GM18511 (cell line): Measurements from ENCODE around the gene PWWP2B.

Source experiments
- ATAC-seq: cut with Tn5 transposase; IDR thresholded peaks from one replicate; pipeline ENCODE4 v1.9.1; 2021; ENCODE audit warnings: mild to moderate bottlenecking, moderate library complexity; ENCODE audit not compliant: unreplicated experiment

Gene PWWP2B

DNA sequence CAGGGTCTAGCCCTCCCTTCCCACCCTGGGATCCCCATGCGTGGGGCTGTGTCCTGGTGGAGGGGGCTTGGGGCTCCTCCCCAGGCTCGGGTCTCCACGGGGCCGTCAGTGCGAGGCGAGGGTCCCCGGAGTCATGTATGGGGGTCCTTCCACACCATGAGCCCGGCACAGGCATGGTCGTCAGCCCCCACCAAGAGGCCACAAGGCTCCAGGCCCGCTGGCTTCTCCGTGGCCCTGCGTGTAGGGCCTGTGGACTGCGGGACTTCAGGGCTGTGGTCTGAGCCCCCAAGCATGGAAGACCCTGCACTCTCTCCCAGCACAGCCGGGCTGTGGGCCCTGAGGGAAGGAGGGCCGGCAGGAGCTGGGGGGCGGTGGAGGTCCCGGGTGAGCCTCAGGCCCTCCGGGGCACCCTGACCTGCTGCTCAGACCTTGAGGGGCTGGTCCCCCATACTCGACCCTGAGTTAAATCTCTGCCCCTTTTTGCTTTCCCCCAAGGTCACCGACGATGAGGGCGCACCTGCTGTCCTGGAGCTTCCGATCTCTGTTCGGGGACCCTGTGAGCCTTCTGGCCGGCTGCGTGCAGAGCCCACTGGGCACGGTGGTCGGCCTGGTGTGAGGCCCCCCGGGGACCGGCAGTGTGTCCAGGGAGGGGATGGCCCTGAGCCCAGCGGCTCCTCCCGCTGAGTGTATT is 19.7 kb downstream of the PWWP2B start:
- ATAC-seq: no peak

DNA sequence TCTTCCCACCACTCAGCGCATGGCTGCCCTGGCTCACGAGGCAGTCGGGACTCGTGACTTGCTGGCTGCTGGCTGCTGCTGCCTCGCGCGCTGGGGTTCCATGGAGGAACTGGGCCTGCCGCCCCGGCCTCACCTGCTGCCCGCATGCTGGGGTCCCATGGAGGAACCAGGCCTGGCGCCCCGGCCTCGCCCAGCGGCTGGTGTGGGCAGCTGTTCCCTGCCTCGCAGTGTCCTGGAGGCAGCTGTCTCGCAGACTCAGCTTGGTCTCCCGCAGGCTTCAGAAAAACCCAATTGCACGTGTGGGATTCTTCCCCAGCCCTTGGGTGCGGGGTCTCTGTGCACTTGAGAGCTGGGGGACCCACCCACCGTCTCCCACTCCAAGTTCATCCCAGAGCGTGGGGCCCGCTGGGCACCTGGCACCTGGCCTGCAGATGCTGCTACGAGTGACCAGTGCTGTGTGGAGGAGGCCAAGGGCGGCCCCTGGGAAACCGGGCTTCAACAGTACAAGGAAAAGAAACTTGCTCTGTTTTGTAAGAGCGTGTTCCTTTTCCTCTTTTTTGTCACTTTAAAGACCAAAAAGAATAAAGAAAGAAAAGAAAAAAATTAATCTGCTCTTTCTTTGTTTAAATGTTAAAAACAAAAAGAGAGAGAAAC is 20.4 kb downstream of the PWWP2B start:
- ATAC-seq: no peak

DNA sequence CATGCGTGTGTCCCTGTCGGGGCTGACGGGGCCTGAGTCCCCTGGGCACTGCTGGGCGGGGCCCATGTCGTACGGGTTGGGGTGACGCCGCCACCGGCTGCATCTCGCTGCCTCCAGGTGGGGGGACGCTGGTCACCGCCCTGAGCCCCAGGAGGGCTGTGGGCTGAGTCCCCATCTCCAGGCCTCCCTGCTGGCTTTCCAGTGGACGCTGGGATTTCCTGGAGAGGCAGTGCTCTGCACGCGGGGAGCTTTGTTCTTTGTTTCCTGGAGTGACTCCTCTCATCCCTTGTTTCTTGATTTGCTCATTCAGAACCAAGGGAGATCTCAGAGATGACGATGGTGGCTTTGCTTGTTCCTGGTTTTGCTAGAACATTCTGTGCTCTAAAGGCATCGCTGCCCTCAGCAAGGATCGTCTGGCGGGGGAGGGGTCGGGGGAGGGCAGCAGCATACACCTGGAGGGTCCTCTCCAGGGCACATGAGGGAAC is 21.0 kb downstream of the PWWP2B start:
- no peak for ATAC-seq

DNA sequence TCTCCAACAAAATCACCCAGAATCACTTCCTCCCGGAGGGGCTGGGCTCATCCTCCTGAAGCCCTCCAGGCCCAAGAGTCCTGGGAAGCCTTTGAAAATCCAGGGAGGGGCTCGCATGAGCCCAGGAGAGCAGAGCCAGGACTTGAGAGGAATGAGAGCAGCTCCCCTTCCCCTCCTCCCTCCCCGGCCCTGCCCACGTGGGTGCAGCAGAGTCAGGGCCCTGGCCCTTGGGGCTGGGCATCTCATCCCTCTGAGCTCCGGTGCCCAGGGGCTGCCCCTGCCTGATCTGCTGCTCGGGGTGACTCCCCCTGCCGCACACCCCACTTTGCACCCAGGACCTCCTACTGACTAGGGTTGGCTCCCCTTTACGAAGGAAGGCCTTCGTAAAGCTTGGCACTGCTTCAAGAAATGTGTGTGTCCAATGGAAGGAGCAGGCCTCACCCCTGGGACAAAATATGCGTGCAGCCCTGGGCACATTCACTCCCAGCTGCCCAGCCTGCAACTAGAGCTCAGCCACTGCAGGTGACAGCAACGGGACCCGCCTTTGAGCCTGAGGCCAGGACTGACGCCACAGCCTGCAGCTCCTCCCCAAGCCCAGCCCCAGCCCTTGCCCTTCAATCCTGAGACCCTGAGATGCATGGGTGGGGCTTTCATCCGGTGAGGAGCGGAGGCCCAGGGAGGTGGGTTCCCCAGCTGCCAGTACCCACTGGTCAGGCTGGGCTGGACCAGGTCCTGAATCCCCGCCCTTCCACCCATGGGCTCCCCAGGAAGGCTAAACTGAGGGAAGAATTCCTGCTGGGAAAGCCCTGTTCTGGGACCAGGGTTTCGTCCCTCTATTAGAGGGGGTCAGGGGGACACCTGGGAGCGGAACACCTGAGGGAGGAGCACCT is 21.8 kb downstream of the PWWP2B start:
- no peak for ATAC-seq

DNA sequence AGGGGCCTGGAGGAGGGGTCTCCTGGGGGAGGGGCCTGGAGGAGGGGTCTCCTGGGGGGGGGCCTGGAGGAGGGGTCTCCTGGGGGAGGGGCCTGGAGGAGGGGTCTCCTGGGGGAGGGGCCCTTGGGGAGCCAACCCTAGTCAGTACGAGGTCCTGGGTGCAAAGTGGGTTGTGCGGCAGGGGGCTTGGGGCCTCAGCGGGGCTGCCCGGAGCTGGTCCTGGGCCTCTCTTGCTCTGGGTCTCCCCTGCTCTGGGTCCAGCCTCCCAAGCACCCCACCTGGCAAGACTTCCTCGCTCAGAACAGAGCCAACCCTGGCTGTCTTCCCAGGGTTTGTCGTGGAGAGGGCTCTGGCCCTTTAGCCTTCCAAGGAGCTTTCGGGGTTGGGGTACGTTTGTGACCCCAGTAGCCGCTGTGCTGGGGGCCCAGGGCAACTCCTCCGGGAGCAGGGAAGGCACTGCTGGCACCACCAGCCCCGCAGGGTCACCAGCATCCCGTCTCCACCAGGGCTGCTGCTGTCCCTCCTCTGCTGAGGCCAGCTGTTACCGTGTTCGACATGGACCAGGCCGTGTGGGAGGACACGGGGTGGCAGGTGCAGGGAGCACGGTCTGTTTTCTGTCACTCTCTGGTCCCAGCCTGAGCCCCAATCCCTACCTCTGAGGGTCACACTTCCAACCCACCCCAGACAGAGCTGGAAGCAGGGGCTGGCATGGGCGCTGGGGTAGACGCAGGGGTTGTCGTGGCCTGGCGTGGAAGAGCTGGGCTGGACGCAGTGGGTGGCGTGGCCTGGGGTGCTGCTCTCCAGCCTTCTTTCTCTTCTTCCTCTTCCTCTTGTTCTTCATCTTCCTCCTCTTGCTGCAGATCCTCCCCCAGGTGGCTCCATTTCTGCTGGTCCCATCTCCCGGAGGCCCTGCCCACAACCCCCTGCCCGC is 22.8 kb downstream of the PWWP2B start:
- no peak for ATAC-seq

DNA sequence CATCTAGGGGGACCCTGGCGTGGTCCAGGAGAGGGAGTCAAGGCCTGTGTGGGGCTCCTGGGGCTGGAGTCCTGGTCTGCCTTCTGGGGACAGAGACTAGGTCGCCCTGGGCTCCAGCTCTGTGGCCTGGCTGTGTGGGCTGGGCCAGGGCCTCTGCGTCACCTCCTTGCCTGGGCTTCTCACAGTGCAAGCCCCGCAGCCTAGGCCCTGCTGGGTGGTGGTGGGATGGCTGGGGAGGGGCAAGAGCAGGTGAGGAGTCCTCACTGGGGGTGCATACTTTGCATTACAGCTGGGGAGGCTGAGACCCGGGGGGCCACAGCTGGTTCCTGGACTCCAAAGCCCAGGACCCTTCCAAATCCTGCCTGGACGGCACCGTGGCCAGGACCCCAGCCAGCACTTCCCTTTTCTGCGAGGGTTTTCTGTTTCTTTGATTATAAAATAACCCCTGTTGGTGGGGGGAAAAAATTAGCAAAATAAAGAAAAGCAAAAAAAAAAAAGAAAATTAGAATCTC is 23.5 kb downstream of the PWWP2B start:
- ATAC-seq: no peak

DNA sequence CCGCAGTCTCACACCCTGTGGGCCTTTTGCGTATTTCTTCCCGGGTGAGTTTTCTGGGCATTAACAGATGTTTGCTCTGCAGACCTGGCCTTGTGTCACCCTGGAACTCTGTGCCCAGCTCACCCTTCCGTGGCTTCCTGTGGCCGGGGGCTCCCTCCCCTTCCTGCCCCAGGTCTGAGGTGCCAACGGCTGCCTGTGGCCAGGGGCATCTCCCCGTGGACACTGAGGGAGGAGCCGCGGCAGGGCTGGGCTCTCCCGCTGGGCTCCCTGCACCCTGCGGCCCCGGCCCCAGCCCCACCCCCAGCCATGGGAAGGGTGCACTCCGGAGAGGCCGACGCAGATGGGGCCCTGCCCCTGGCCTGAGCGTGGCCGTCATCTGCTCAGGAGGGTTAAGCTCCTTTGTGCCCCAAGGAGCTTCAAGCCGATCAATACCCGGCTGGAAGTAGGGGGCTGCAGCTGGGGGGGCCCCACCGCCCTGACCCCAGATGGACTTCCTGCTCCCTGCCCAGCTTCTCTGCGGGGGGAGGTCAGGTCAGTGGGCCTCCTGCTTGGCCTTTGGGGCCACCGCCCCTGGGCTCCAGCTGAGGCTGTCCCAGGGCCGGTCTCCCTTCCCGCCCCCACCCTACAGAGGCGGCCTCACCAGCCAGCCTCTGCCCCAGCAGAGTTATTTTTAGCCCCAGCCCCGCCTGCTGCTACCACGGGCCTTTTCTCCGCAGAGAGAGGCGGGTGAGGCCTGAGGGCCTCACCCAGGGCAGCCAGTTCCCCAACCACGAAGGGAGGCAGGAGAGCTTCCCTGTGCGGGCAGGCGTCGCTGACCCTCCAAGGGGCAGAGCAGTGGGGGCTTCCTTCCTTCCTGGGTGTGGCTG is 24.2 kb downstream of the PWWP2B start:
- ATAC-seq: peak; percentile 51

DNA sequence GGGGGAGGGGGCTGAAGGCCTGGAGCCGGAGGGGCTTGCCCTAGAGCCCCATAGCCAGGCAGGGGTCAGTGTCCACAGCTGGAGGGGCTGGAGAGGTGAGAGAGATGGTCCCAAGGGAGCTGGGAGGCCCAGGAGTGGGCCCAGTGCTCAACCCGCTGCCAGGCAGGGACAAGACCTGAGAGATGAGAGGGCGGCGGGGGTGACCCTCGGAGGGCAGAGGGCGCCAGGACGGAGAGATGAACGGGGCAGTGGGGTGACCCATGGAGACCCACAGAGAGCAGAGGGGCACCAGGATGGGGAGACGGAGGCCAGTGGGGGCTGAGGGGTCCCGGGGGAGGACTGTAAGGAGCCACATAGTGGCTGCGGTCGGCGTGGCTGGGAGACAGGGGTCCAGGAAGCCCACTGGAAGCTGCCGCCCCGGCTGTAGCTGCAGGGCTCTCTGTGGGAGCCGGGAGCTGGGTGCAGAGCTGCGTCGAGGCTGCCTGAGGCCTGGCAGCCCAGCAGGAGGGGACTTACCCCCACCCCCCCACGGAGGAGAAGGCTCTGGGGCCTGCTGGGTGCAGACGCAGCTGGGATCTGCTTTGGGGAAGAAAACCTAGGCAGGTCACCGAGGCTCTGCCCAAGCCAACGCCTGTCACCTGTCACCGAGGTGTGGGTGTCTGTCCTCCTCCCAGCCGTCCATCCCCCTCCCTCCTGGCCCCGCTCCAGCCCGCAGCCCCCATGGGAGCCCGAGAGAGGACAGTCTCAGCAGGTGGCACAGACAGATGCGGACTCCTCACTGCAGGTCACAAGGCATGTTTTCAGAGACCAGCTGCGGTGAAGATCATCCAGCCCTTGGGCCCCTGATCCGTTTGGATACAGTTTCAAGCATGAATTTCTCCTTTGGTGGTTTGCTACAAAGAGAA is 25.1 kb downstream of the PWWP2B start:
- ATAC-seq: peak; percentile 70

DNA sequence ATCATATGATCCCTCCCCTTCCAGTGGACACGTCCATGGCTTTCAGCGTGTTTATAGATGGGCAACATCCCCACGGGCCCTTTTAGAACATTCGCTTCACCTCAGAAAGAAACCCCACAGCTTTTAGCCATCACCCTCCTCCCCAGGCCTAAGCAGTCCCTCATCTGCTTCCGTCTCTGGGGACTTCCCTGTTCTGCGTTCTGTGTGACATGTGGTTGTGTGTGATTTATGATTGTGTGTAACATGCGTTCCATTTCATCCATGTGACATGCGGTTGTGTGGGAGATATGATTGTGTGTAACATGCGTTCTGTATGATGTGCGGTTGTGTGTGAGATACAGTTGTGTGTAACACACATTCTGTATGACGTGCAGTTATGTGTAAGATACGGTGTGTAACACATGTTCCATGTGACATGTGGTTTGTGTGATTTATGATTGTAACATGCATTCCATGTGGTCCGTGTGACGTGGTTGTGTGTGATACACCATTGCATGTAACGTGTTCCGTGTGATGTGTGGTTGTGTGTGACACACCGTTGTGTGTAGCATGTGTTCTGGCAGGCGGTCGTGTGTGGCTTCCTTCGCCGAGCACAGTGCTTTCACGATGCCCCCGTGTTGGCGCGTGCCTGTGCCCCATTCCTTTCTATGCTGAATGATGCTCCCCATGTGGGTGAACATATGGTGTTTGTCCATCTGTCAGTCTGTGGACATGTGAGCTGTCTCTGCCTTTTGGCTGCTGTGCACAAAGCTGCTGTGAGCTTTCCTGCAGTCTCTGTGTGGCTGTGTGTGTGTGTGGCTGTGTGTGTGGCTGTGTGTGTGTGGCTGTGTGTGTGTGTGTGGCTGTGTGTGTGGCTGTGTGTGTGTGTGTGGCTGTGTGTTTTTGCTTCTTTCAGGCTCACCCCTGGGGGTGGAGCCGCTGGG is 26.2 kb downstream of the PWWP2B start:
- ATAC-seq: peak; percentile 41

DNA sequence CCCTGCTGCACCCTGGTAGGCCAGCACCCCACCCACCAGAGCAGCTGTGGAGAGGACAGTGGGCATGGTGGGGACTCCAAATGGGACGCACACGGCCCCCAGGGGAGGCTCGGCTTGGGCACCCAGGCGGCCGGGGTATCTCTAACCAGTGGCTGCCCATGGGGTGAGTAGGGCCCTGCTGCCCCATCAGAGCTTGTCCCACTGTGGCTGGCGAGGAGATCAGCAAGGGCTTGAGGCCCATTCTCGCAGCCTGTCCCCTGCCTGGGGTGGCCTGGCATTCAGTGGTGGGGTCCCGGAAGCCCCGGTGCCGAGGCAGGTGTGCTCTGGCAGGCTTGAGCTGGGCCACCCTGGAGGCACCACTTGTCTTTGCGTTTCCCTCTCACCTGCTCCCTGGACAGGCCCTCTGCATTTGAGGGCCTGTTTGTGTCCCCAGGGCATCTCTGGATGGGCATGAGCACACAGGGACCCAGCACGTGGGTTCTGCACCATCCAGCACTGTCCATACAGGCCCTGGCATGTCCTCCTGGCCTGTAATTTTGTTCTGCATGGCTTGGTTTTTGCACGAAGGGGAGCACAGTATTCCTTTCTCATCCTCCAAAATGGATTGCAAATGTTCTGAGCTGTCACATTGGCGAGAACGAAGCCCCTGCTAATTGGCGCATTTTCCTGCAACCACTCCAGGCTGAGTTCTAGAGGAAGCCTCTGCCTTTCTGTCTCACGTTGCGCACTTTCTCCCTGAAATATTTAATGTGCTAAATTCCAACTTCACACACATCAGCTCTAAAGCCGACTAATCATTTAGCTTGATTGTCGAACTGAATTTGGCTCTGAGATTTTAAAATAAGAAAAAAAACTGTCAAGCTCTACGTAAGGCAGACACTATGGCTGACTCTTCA is 27.2 kb downstream of the PWWP2B start:
- ATAC-seq: no peak

DNA sequence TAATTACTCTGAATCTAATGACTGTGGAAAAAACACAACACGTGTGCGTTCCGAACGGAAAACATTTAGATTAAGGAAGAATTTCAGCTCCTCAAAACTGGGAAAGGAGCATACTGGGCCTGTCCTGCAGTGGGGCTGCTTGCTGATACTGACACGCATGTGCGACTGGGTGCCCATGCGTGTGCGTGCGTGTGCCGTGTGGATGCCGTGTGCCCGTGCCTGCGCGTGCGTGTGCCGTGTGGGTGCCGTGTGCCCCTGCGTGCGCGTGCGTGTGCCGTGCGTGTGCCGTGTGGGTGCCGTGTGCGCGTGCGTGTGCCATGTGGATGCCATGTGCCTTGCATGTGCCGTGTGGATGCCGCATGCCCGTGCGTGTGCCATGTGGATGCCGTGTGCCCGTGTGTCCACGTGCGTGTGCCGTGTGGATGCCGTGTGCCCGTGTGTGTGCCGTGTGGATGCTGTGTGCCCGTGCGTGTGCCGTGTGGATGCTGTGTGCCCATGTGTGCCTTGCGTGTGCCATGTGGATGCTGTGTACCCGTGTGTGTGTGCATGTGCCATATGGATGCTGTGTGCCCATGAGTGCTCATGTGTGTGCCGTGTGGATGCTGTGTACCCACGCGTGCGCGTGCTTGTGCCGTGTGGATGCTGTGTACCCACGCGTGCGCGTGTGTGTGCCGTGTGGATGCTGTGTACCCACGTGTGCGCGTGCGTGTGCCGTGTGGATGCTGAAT is 28.2 kb downstream of the PWWP2B start:
- ATAC-seq: no peak

DNA sequence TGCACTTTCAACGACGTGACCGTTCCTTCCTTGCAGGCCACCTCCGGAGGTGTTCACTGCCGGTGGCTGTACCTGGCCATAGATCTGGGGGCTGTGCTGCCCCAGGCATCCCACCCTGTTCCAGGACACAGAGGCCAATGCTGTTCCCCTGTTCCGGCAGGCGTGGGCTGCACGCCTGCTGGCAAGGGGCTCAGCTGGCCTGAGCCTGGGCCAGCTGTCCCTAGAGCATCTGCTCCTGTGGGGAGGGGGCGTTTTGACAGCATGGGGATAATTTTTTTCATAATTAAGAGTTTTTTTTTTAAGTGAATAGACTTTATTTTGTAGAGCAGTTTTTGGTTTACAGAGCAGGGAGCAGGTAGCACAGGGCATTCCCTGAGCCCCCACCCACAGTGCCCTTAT is 28.8 kb downstream of the PWWP2B start:
- ATAC-seq: no peak

DNA sequence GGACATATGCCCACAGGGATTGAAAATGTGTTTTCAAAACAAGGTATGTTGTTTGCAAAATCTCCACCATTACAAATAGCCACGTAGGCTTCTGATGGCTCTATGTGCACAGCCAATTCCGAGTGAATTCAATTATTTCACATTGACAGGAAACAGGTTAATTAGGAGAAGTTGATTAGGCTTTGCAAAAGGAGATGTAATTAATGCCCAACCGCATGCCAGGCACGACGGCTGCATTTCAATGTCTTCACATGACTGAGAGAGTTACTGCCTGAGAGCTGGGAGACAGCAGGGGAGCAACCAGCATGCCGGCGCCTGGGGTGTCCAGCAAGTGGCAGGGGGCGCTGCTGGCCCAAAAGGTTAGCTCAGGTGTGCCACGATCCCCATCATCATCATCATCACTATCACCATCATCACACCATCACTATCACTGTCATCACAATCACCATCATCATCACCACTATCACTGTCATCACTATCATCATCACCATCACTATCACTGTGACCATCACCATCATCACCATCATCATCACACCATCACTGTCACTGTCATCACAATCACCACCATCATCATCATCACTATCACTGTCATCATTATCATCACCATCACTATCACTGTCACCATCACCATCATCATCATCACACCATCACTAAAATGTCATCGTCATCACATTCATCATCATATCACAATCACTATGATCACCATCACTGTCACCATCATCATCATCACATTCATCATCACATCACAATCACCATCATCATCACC is 30.2 kb downstream of the PWWP2B start:
- no peak for ATAC-seq

DNA sequence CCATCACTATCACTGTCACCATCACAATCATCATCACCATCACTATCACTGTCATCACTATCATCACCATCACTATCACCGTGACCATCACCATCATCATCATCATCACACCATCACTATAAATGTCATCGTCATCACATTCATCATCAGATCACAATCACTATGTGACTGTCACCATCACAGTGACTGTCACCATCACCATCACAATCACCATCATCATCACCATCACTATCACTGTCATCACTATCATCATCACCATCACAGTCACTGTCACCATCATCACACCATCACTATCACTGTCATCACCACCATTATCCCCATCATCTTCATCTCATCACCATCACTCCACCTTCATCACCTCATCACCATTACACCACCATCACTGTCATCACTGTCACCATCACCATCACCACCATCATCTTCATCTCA is 31.0 kb downstream of the PWWP2B start:
- ATAC-seq: no peak

DNA sequence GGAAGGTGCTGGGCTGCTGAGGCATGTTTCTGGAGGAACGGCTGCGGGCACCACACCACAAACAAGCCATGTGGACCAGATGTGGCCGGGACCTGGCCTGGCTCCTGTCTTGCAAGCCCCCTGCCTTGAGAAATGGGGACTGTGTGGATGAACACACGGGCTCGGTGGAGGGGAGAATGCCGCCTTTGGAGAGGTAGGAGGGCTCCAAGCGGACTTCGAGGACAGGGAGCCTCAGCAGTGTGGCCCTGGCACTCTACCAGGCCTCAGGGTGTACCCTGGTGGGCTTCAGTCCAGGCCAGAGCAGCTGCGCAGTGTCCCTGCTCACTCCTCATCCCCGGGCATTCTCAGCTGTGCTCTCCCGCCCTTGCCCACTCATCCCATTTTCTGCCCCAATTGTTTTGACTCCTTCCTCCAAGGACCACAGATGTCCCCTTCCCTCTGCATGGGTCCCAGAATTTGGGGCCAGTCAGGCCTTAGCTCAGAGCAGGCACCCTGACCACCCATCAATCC is 31.5 kb downstream of the PWWP2B start:
- no peak for ATAC-seq
